ENCODE measurements around the gene APOBEC3F.
"Not testable (repeated sequence)": the region's sequence is repeated elsewhere in the genome, so short reads cannot be mapped to it uniquely, and the experiment has no call there.

APOBEC3F gene

GRCh38 chr22:39076155-39077025 lies 35.7 kb downstream of the APOBEC3F start:
- not testable (repeated sequence) for DNase-seq

DNA sequence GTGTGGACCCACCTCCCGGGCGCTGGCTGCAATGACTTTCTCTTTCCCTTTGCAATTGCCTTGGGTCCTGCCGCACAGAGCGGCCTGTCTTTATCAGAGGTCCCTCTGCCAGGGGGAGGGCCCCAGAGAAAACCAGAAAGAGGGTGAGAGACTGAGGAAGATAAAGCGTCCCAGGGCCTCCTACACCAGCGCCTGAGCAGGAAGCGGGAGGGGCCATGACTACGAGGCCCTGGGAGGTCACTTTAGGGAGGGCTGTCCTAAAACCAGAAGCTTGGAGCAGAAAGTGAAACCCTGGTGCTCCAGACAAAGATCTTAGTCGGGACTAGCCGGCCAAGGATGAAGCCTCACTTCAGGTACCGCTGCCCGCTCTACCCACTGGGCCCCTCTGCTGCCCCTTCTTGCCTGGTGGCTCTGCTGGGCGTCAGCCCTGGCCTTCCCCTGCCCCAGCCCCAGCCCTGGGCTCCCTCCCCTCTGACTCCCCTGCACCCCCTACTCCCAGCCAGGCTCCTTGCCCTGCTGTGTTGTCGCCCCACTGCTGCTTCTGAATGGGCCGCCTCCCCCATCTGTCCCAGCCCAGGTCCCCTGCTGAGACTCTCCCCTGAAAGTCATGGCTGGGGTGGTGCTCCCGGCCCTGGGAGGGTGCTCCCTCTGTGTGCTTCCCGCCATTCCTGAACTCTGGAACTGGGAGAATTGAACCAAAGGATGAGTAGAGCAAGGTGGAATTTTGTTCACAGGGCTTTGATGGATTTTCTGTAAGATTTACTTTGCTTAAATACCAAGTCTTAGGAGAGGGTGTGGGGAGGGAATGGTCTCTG lies 36.6 kb downstream of the APOBEC3F start, which contains the start of gene APOBEC3G:
APOBEC3G (plus strand) TSS at position 250 of the 815 bp plus-strand sequence; CDS start at position 337, 87 bp downstream.
- not testable (repeated sequence) for DNase-seq

DNA sequence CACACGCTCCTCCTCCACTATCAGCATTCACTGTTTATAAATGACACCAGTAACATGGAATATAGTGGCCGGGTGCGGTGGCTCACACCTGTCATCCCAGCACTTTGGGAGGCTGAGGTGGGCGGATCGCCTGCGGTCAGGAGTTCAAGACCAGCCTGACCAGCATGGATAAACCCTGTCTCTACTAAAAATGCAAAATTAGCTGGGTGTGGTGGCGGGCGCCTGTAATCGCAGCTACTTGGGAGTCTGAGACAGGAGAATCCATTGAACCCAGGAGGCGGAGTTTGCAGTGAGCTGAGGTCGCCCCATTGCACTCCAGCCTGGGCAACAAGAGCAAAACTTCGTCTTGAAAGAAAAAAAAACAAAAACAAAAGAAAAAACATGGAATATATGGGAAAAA lies 37.2 kb downstream of the APOBEC3F start:
- DNase-seq: not testable (repeated sequence)

GRCh38 chr22:39078329-39078728 lies 37.7 kb downstream of the APOBEC3F start:
- no peak for DNase-seq

DNA sequence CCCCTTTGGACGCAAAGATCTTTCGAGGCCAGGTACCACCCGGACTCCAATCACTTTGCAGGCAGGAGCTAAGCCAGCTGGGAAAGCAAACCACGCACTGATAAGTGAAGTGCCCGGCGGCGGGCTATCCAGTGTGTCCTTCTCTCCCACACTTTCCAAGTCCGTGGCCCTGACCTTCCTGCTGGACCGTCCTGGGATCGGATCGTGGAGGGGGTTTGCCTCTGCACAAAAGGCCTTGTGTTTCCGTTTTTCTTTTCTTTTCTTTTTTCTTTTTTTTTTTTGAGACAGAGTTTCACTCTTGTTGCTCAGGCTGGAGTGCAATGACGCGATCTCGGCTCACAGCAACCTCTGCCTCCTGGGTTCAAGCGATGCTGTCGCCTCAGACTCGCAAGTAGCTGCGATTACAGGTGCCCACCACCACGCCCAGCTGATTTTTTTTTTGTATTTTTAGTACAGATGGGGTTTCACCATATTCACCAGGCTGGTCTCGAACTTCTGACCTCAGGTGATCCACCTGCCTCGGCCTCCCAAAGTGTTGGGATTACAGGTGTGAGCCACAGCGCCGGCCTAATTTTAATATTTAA lies 38.5 kb downstream of the APOBEC3F start:
- not testable (repeated sequence) for DNase-seq

DNA sequence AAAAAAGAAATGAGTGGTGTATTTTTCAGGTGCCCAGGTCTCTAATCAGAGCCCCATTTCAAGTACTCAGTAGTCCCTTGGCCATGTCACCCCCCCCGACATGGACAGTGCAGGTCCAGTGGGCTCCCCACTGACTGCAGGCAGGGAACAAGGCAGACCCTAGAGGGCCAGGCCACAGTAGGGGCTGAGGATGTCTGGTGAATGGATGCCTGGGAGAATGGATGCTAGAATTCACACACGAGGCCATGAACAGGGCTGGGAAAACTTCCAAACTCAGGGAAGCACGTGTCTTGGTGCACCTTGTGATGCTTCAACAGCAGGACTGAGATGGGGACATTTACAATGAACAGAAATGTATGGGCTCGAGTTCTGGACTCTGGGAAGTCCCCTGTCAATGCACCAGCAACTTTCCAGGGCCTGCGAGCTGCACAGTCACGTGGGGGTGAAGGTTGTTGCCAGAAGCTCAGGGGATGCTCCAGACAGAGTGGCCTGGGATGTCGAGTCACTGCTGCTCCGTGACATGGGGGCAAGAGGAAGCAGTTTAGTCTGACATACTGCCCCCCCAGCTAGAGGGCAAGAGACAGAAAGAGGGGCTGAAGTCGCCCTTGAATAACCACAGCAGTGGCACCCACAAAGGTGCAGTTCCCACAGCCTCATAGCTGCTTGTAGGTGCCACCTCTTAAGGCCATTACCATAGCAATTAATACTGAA lies 39.5 kb downstream of the APOBEC3F start:
- no peak for DNase-seq

DNA sequence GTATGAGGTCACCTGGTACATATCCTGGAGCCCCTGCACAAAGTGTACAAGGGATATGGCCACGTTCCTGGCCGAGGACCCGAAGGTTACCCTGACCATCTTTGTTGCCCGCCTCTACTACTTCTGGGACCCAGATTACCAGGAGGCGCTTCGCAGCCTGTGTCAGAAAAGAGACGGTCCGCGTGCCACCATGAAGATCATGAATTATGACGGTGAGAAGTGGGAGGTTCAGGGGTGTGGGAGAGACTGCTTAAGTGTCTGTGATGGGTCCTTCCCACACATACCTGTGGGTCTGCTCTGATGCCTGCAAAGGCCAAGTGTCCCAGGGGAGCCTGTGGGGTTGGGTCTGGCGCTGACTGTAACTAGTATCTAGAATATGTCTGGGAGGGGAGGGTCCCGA lies 40.4 kb downstream of the APOBEC3F start:
- no peak for DNase-seq

- no peak for DNase-seq
Measured at GRCh38 chr22:39081598-39081997, 40.9 kb downstream of the APOBEC3F start.

DNA sequence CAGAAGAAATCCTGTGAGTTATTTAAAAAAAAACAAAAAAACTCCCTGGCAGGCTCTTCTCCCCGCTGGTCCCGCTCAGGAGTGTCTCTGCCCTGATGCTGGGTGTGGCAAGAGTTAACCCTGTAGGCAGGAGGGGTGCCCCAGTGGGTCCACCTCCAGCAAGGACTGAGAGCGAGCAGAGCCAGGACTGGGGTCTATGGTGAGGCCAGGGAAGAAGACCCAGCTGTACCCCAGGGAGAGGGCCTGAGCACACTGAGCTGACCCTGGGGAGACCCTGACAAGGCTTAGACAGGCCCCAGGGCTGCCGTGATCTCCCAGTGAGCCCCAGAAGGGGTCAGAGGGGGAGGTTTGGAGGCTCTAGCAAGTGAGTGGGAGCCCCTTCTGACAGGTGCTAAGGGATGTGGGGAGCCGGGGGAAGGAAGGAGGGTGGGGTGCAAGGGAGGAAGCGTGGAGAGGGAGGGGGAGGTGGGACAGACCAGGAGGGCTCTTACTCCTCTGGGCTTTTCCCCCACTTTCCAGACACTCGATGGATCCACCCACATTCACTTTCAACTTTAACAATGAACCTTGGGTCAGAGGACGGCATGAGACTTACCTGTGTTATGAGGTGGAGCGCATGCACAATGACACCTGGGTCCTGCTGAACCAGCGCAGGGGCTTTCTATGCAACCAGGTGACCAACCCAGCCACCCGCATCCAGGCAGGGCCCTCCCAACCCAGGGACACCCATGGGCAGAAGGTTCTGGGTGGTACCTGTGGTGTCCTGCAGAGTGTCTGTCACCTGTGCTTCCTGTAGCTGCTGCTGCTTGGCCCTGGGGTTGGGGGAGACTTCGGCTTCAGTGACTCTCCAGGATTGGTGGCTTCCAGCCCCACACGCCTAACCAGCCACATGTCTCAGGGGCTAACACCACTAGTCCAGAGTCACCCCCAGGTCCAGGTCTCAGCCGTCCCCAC lies 42.8 kb downstream of the APOBEC3F start:
- no peak for DNase-seq

DNA sequence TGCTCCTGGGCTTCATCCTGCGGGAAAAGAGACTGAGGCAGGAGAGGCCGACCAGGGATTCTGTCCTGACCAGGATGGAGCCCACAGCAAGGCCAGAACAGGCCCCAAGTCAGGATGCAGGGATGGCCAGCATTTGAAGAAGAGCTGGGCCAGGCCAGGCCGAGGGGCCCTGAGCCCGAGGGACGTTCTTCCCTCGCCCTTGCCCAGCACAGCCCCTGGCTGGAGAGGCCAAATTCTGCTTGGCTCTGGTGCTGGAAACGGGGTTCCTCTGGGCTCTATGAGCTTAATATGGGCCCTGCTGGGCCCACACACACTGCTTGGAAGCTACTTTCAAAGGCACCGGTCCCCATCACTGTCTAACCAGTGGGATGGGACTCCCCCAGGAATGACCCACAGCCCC lies 44.0 kb downstream of the APOBEC3F start:
- DNase-seq: no peak

DNA sequence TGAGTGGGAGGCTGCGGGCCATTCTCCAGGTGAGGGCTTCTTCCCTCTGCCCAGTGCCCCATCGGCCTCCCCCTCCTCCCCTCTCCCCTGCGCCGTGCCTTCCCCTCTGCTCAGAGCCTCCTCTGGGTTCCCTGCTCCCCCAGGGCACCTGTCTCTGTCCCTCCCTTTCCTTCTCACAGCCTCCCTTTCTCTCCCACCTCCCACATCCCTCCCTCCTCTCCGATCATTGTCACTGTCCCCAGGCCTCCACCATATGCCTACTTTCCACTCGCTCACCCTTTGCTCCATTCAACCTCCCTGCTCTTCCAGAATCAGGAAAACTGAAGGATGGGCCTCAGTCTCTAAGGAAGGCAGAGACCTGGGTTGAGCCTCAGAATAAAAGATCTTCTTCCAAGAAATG lies 46.4 kb downstream of the APOBEC3F start:
- no peak for DNase-seq

GRCh38 chr22:39087881-39088684 lies 47.4 kb downstream of the APOBEC3F start:
- no peak for DNase-seq

GRCh38 chr22:39088685-39089032 lies 48.0 kb downstream of the APOBEC3F start:
- no peak for DNase-seq

- DNase-seq: no peak
Measured at GRCh38 chr22:39089928-39090327, 49.3 kb downstream of the APOBEC3F start.

DNA sequence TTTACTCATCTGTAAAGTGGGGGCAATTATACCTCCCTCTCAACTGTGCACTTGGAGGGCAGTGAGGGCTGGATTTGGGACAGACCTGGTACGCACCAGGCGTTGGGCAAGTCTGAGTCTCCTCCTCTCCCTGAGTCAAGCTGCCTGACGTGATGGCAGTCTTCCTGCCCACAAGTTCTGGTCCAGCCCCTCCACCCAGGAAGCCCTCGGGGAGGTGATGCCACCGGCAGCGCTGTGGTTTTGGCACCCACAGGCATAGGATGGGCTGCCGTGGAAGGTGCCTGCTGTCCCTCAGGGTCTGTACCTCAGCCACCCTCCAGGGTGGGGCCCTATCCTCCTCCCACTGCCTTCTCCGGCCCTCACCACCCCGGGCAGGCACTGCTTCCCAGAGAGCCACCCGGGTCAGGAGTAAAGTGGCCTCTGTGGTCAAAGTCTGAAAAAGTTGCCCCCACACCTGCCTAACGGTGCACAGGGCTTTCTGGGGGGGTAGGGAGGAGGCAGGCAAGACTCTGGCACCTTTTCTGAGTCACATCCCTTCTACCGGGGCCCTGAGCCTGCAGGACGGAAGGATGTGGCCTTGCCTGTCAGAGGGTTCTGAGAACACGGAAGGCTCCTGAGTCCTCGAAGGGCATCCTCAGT lies 49.9 kb downstream of the APOBEC3F start:
- no peak for DNase-seq

- no peak for DNase-seq
Measured at GRCh38 chr22:39091126-39092081, 50.7 kb downstream of the APOBEC3F start.

DNA sequence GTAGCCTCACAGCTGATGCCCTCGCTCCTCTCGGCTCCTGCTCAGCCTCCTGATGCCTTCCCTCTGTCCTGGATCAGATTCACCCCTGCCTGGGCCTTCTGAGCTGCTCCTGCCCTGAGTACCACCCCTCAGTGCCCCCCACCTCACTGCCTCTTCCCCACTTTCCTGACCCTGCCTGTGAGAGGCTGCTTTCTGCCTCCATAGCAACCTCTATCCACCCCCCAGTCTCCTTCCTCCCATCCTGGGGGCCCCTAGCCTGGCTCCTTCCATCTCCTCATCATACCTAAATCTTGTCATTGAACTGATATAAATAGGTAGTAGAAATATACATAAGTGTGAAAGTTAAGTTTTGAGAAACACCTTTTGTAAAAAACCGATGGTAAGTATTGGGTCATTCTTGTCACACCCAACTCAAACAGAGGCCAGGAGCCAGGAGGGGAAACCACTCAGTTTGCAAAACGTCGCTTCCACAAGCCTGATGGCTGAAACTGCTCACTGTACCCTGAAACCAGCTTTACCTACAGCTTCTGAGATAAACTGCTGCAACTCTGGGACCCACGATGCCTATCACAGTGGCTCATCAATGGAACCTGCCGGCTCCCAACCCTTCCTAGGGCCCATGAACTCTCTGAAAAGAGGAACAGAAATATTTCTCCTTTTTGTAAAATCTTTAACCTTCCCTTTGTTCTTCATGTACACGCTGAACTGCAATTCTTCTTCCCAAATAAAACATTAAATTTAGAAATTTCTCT lies 51.6 kb downstream of the APOBEC3F start:
- no peak for DNase-seq

DNA sequence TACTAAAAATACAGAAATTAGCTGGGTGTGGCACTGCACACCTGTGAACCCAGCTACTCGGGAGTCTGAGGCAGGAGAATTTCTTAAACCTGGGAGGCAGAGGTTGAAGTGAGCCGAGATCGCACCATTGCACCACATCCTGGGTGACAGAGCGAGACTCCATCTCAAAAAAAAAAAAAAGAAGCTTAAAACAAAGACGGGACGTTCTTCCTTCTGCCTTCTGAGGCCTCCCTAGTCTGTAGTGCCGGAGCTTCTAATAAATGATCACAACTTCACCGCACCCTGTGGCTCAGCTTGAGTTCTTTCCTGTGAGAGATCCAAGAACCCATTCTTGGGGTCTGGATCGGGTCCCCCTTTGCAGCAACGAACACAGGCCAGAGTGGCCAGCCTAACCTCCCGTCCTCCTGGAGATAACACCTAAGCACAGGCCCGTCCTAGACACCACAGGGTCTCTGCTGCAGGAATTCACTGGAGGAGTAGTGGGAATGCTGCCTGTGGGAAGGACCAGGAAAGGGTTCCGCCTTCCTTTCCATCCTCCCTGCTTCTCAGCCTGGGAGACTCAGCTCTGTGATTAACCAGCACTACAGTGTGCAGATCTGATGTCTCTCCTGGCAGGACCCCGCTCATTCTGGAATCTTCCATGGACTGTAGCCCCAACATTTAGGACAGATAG lies 54.2 kb downstream of the APOBEC3F start:
- no peak for DNase-seq
